Neural progenitor cell (in vitro differentiated cells): Measurements from ENCODE around the gene SMC5. TPM values are rescaled to one million over a fixed set of nuclear protein-coding genes. Genes with fewer than 3 reads are reported as not detected.
"Not testable (repeated sequence)": the region's sequence is repeated elsewhere in the genome, so short reads cannot be mapped to it uniquely, and the experiment has no call there.

ENCODE experiments used
- DNase-seq: peaks from one replicate; pipeline ENCODE4 v3.0.0-alpha.2; 2016; ENCODE audit warnings: low spot score
- H2AFZ ChIP-seq: fragments of 200-600 bp; sonication (generic); replicated peaks from 2 replicates; pipeline ENCODE4 v1.6.1; 2016; ENCODE audit warnings: antibody characterized with exemption
- H3F3A ChIP-seq: fragments of 200-600 bp; sonication (generic); 2 replicates; pipeline ENCODE4 v1.6.1; 2016; ENCODE audit warnings: antibody characterized with exemption, low read depth
- H3K27ac ChIP-seq: fragments of 200-600 bp; sonication (generic); 2 replicates; pipeline ENCODE4 v1.5.1; 2016; ENCODE audit warnings: mild to moderate bottlenecking
- H3K27me3 ChIP-seq: fragments of 200-600 bp; sonication (generic); 2 replicates; pipeline ENCODE4 v1.6.1; 2016; ENCODE audit warnings: mild to moderate bottlenecking, moderate library complexity
- H3K36me3 ChIP-seq: fragments of 200-600 bp; sonication (generic); 2 replicates; pipeline ENCODE4 v1.5.1; 2016
- H3K4me1 ChIP-seq: fragments of 200-600 bp; sonication (generic); 2 replicates; pipeline ENCODE4 v1.6.1; 2016; ENCODE audit warnings: mixed run types
- H3K4me2 ChIP-seq: fragments of 200-600 bp; sonication (generic); 2 replicates; pipeline ENCODE4 v1.6.1; 2016
- H3K4me3 ChIP-seq: fragments of 200-600 bp; sonication (generic); 2 replicates; pipeline ENCODE4 v1.5.1; 2016
- H3K79me2 ChIP-seq: fragments of 200-600 bp; sonication (generic); 2 replicates; pipeline ENCODE4 v1.6.1; 2016; ENCODE audit warnings: low read depth
- H3K9ac ChIP-seq: fragments of 200-600 bp; sonication (generic); 2 replicates; pipeline ENCODE4 v1.6.1; 2016
- H3K9me3 ChIP-seq: fragments of 200-600 bp; sonication (generic); 2 replicates; pipeline ENCODE4 v1.5.1; 2016; ENCODE audit warnings: low read depth
- H4K20me1 ChIP-seq: fragments of 200-600 bp; sonication (generic); 2 replicates; pipeline ENCODE4 v1.6.1; 2016; ENCODE audit warnings: low read depth
- H3K27ac Mint-ChIP-seq: 3 replicates; pipeline ENCODE4 v1.8.0; 2021; ENCODE audit warnings: mixed read lengths
- H3K27me3 Mint-ChIP-seq: 2 replicates; pipeline ENCODE4 v1.8.0; 2022; ENCODE audit warnings: low read depth, mild to moderate bottlenecking, inconsistent platforms, moderate library complexity, mixed read lengths; ENCODE audit not compliant: insufficient read depth
- H3K36me3 Mint-ChIP-seq: 3 replicates; pipeline ENCODE4 v1.8.0; 2021; ENCODE audit warnings: mixed read lengths
- H3K4me1 Mint-ChIP-seq: 3 replicates; pipeline ENCODE4 v1.8.0; 2021; ENCODE audit warnings: mixed read lengths
- H3K4me3 Mint-ChIP-seq: 3 replicates; pipeline ENCODE4 v1.8.0; 2021; ENCODE audit warnings: mild to moderate bottlenecking, moderate library complexity, mixed read lengths
- H3K9me3 Mint-ChIP-seq: 3 replicates; pipeline ENCODE4 v1.8.0; 2020; ENCODE audit warnings: mixed read lengths
- EZH2 ChIP-seq: fragments of 200-600 bp; sonication (generic); IDR thresholded peaks from 2 replicates; pipeline ENCODE4 v1.6.1; 2017; ENCODE audit warnings: antibody characterized with exemption, mild to moderate bottlenecking, moderate library complexity
- EZH2phosphoT487 ChIP-seq: fragments of 200-600 bp; sonication (generic); IDR thresholded peaks from 2 replicates; pipeline ENCODE4 v1.6.1; 2017; ENCODE audit warnings: antibody characterized with exemption
- total RNA-seq: library from RNA; depleted of rRNA; stranded (reverse); fragments of >200 nt; gene quantifications from 2 replicates; pipeline ENCODE4 v1.2.3, GENCODE V29; 2015; ENCODE audit warnings: low replicate concordance
- TF ChIP-seq, protein P1 (sequence below): fragments of 200-600 bp; sonication (generic); IDR thresholded peaks from 2 replicates; pipeline ENCODE4 v1.5.1; 2017; ENCODE audit warnings: antibody characterized with exemption, mild to moderate bottlenecking

SMC5 gene
- total RNA-seq, 1 donor from 2014 or later = 63.1 TPM

- H4K20me1 ChIP-seq = no peaks in the 10 kb centered on the region
- Mint-ChIP-seq H3K27ac (no peak overlapping the region), H3K4me1 (no peaks in the 10 kb centered on the region), H3K36me3 (no peaks in the 10 kb centered on the region), H3K4me3 (no peak overlapping the region), H3K9me3 (no peaks in the 10 kb centered on the region), H3K27me3 (no peaks in the 10 kb centered on the region)
- H3K27ac ChIP-seq = no peak overlapping the region
- H2AFZ ChIP-seq = no peak overlapping the region
- no peak for DNase-seq
- no peaks in the 10 kb centered on the region for H3K4me1 ChIP-seq
- no peaks in the 10 kb centered on the region for H3K36me3 ChIP-seq
- no peak overlapping the region for H3K4me3 ChIP-seq
- no peak overlapping the region for H3K9ac ChIP-seq
- no peaks in the 10 kb centered on the region for H3K9me3 ChIP-seq
- H3K79me2 ChIP-seq = no peaks in the 10 kb centered on the region
- no peak for TF ChIP-seq EZH2
- no peak for TF ChIP-seq EZH2phosphoT487
- TF ChIP-seq, protein P1, sequence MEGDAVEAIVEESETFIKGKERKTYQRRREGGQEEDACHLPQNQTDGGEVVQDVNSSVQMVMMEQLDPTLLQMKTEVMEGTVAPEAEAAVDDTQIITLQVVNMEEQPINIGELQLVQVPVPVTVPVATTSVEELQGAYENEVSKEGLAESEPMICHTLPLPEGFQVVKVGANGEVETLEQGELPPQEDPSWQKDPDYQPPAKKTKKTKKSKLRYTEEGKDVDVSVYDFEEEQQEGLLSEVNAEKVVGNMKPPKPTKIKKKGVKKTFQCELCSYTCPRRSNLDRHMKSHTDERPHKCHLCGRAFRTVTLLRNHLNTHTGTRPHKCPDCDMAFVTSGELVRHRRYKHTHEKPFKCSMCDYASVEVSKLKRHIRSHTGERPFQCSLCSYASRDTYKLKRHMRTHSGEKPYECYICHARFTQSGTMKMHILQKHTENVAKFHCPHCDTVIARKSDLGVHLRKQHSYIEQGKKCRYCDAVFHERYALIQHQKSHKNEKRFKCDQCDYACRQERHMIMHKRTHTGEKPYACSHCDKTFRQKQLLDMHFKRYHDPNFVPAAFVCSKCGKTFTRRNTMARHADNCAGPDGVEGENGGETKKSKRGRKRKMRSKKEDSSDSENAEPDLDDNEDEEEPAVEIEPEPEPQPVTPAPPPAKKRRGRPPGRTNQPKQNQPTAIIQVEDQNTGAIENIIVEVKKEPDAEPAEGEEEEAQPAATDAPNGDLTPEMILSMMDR = no peak
- no peaks in the 10 kb centered on the region for H3F3A ChIP-seq
- no peak overlapping the region for H3K4me2 ChIP-seq
- H3K27me3 ChIP-seq = no peaks in the 10 kb centered on the region
These were observed 140.4 kb downstream of the SMC5 start for GRCh38 chr9:70399141-70399540.

DNA sequence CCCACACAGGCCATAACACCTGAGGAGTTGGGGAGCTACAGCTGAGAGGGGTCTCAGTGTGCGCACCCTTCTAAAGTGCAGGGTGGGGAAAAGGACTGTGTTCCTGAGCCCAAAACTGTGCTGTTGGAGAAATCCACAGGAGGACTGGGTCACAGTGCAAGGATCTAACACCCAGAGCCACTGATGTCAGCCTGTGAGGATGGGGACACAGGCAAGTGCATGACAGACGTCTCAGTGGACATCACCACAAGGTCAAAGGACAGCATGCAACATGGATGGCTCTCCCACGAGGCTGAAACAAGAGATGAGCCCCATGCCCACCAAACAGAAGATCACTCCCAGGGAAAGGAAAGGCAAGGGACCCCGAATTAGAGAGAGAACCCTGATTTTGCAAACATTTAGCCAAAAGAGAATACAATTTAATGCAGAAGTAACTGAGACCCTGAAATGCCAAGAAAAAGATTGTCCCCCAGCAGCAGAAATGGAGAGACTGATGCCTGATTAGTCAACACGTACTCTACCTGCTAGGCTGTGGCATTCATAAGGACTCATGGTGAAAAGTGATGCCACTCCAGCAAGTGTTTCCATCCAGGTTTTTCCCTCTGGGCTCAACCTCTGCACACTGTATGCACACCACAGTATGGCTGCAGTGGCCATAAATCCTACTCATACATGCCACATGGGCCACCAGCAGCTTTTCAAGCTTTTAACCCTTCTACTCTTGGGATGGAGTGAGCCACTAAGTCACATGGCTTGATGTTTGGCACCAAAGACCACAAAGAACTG is 141.5 kb downstream of the SMC5 start:
- H4K20me1 ChIP-seq = no peaks in the 10 kb centered on the region
- H2AFZ ChIP-seq = no peak overlapping the region
- H3K9ac ChIP-seq = no peak overlapping the region
- no peaks in the 10 kb centered on the region for H3K9me3 ChIP-seq
- no peaks in the 10 kb centered on the region for H3F3A ChIP-seq
- no peak overlapping the region for H3K4me3 ChIP-seq
- H3K79me2 ChIP-seq = no peaks in the 10 kb centered on the region
- no peaks in the 10 kb centered on the region for H3K36me3 ChIP-seq
- no peaks in the 10 kb centered on the region for H3K27me3 ChIP-seq
- Mint-ChIP-seq H3K4me3 (no peak overlapping the region), H3K36me3 (no peaks in the 10 kb centered on the region), H3K9me3 (no peaks in the 10 kb centered on the region), H3K27me3 (no peaks in the 10 kb centered on the region), H3K4me1 (no peaks in the 10 kb centered on the region), H3K27ac (no peak overlapping the region)
- H3K27ac ChIP-seq = no peak overlapping the region
- no peak for DNase-seq
- H3K4me2 ChIP-seq = no peak overlapping the region
- no peaks in the 10 kb centered on the region for H3K4me1 ChIP-seq
- TF ChIP-seq, protein P1 = no peak
- TF ChIP-seq EZH2phosphoT487 = no peak
- no peak for TF ChIP-seq EZH2

GRCh38 chr9:70401241-70401640 is 142.5 kb downstream of the SMC5 start:
- not testable (repeated sequence) for H3K4me1 ChIP-seq, H2AFZ ChIP-seq, H3K79me2 ChIP-seq, H3K4me1 Mint-ChIP-seq, H3K9ac ChIP-seq, H3K4me3 ChIP-seq, H3K36me3 ChIP-seq, H3K27me3 Mint-ChIP-seq, H3K9me3 ChIP-seq, H3K36me3 Mint-ChIP-seq, H3K27me3 ChIP-seq, H3F3A ChIP-seq, H3K4me2 ChIP-seq, H3K27ac Mint-ChIP-seq, H3K4me3 Mint-ChIP-seq, H3K9me3 Mint-ChIP-seq, H4K20me1 ChIP-seq, H3K27ac ChIP-seq, DNase-seq

- no peaks in the 10 kb centered on the region for H3K9me3 Mint-ChIP-seq
- Histone ChIP-seq H4K20me1 (no peaks in the 10 kb centered on the region), H3K79me2 (no peaks in the 10 kb centered on the region)
These were observed 143.4 kb downstream of the SMC5 start for GRCh38 chr9:70402213-70402612.

More at GRCh38 chr9:70402213-70402612, 143.4 kb downstream of the SMC5 start:
- H3K36me3 ChIP-seq = no peaks in the 10 kb centered on the region
- no peak overlapping the region for H3K9ac ChIP-seq
- Mint-ChIP-seq H3K27me3 (no peaks in the 10 kb centered on the region), H3K36me3 (no peaks in the 10 kb centered on the region), H3K4me3 (no peak overlapping the region), H3K27ac (no peak overlapping the region), H3K4me1 (peaks cover 11% of the 10 kb centered on the region)
- no peaks in the 10 kb centered on the region for H3K9me3 ChIP-seq
- H3K4me3 ChIP-seq = no peak overlapping the region
- H3K27ac ChIP-seq = no peak overlapping the region
- no peak for TF ChIP-seq EZH2phosphoT487
- no peak for TF ChIP-seq EZH2
- TF ChIP-seq, protein P1 = no peak
- no peak overlapping the region for H3K4me2 ChIP-seq
- no peak for DNase-seq
- H2AFZ ChIP-seq = no peak overlapping the region
- H3F3A ChIP-seq = peaks cover 8% of the 10 kb centered on the region
- no peaks in the 10 kb centered on the region for H3K27me3 ChIP-seq
- H3K4me1 ChIP-seq = peaks cover 14% of the 10 kb centered on the region
